A549 (cell line): ENCODE measurements around the gene FOXP1. TPM values are rescaled to one million over a fixed set of nuclear protein-coding genes. Genes with fewer than 3 reads are reported as not detected.

ENCODE experiments used
- ATAC-seq, 2 experiments: fragments of 200-7000 bp in 1 of 2; fragments of >200 bp in 1 of 2; cut with Nextera tagmentation in 1 of 2; cut with Tn5 transposase in 1 of 2; 3 replicates each; pipeline versions ENCODE4 v1.8.0 to v1.9.1; 2018 to 2020; ENCODE audit warnings: mild to moderate bottlenecking in 1 of 2, moderate library complexity in 1 of 2
- CTCF ChIA-PET: fragments of 300-600 bp; sonication (Branson Sonifier 250); formaldehyde crosslinking; extraction: SDS; loops from one replicate; lab custom pipeline; 2021; ENCODE audit warnings: antibody characterized with exemption, inconsistent platforms; lab: Yijun Ruan, JAX
- POLR2A ChIA-PET: fragments of 350-600 bp; formaldehyde crosslinking; extraction: SDS; loops from one replicate; lab custom pipeline; 2021; ENCODE audit warnings: antibody characterized with exemption, inconsistent platforms; lab: Yijun Ruan, JAX
- DNase-seq, 2 experiments: peaks; one replicate each; pipeline versions ENCODE4 v3.0.0 to v3.0.0-alpha.2; 2011 to 2016; ENCODE audit warnings: low read depth in 1 of 2, low spot score in 1 of 2
- FAIRE-seq: peaks from 2 replicates; lab custom pipeline; 2011; peaks lifted over from hg19 to GRCh38; lab: Jason Lieb, UNC
- H3K27ac ChIP-seq, 2 experiments: fragments of >200 bp; sonication (Bioruptor Twin); formaldehyde crosslinking; 3 replicates each; pipeline ENCODE4 v1.5.1; 2016 to 2017
- H3K4me1 ChIP-seq: fragments of >200 bp; sonication (Bioruptor Twin); formaldehyde crosslinking; 3 replicates; pipeline ENCODE4 v1.6.1; 2016
- H3K4me2 ChIP-seq: fragments of >200 bp; sonication (Bioruptor Twin); formaldehyde crosslinking; 3 replicates; pipeline ENCODE4 v1.6.1; 2016
- H3K4me3 ChIP-seq: fragments of >200 bp; sonication (Bioruptor Twin); formaldehyde crosslinking; 3 replicates; pipeline ENCODE4 v1.5.1; 2016
- H3K9me3 ChIP-seq: fragments of >200 bp; sonication (Bioruptor Twin); formaldehyde crosslinking; 3 replicates; pipeline ENCODE4 v1.6.1; 2016
- ATOH8 ChIP-seq: fragments of 250-450 bp; sonication (Bioruptor Pico); IDR thresholded peaks from 2 replicates; pipeline ENCODE4 v1.5.0; 2020; ENCODE audit warnings: low read depth, mild to moderate bottlenecking, moderate library complexity
- CEBPB ChIP-seq, 2 experiments: fragments of >200 bp in 1 of 2; sonication (Bioruptor Twin) in 1 of 2; formaldehyde crosslinking in 1 of 2; IDR thresholded peaks; 2 replicates each; pipeline ENCODE4 v1.6.1; 2012 to 2016
- CHD2 ChIP-seq: fragments of 150-350 bp; IDR thresholded peaks from 2 replicates; pipeline ENCODE4 v1.6.1; 2014; ENCODE audit warnings: low read length; ENCODE audit not compliant: partially characterized antibody
- EHMT2 ChIP-seq: fragments of 200-600 bp; sonication (generic); IDR thresholded peaks from 2 replicates; pipeline ENCODE4 v1.6.1; 2016; ENCODE audit warnings: antibody characterized with exemption, low read depth, mild to moderate bottlenecking, moderate library complexity
- ESRRA ChIP-seq: fragments of 150-350 bp; IDR thresholded peaks from 2 replicates; pipeline ENCODE4 v1.6.1; 2014; ENCODE audit warnings: mild to moderate bottlenecking, low read length, borderline replicate concordance
- FOSB ChIP-seq: fragments of 250-450 bp; sonication (Bioruptor Pico); IDR thresholded peaks from 2 replicates; pipeline ENCODE4 v1.5.0; 2020; ENCODE audit warnings: mild to moderate bottlenecking, moderate library complexity
- HDAC2 ChIP-seq: fragments of 200-600 bp; sonication (generic); IDR thresholded peaks from 2 replicates; pipeline ENCODE4 v1.6.1; 2016
- HOXA7 ChIP-seq: fragments of 250-450 bp; sonication (Bioruptor Pico); IDR thresholded peaks from 2 replicates; pipeline ENCODE4 v1.5.0; 2020; ENCODE audit warnings: mild to moderate bottlenecking, moderate library complexity
- HOXB13 ChIP-seq: fragments of 250-450 bp; sonication (Bioruptor Pico); IDR thresholded peaks from 2 replicates; pipeline ENCODE4 v1.5.0; 2020; ENCODE audit warnings: low read depth, mild to moderate bottlenecking, moderate library complexity
- KDM5A ChIP-seq: fragments of 200-600 bp; sonication (generic); IDR thresholded peaks from 2 replicates; pipeline ENCODE4 v1.6.1; 2016; ENCODE audit warnings: antibody characterized with exemption, mild to moderate bottlenecking
- MAFK ChIP-seq: fragments of 450-650 bp; IDR thresholded peaks from 2 replicates; pipeline ENCODE4 v1.6.1; 2014; ENCODE audit not compliant: partially characterized antibody
- MAZ ChIP-seq: fragments of 150-350 bp; IDR thresholded peaks from 2 replicates; pipeline ENCODE4 v1.6.1; 2014; ENCODE audit warnings: antibody characterized with exemption, low read depth, low read length, borderline replicate concordance
- MYC ChIP-seq: IDR thresholded peaks from 2 replicates; pipeline ENCODE4 v1.6.1; 2012; ENCODE audit warnings: mild to moderate bottlenecking, inconsistent platforms, low read length, improper control_type of control experiment, borderline replicate concordance
- NFE2L2 ChIP-seq: fragments of 150-350 bp; conservative IDR thresholded peaks from 2 replicates; pipeline ENCODE4 v1.6.1; 2014; ENCODE audit warnings: low read length
- NR3C1 ChIP-seq: fragments of >200 bp; sonication (Bioruptor Twin); formaldehyde crosslinking; IDR thresholded peaks from 3 replicates; pipeline ENCODE4 v1.6.1; 2017
- POLR2AphosphoS2 ChIP-seq: conservative IDR thresholded peaks from 2 replicates; pipeline ENCODE4 v1.6.1; 2012; ENCODE audit warnings: low read length, improper control_type of control experiment, inconsistent platforms
- RFX5 ChIP-seq: fragments of 450-650 bp; IDR thresholded peaks from 2 replicates; pipeline ENCODE4 v1.7.1; 2014; ENCODE audit warnings: antibody characterized with exemption, mild to moderate bottlenecking, moderate library complexity
- RNF2 ChIP-seq: fragments of 200-600 bp; sonication (generic); IDR thresholded peaks from 2 replicates; pipeline ENCODE4 v1.6.1; 2016; ENCODE audit warnings: low read depth, mild to moderate bottlenecking, antibody characterized with exemption, moderate library complexity, borderline replicate concordance
- SREBF2 ChIP-seq: fragments of 450-650 bp; IDR thresholded peaks from 2 replicates; pipeline ENCODE4 v1.6.1; 2014; ENCODE audit warnings: mild to moderate bottlenecking, moderate library complexity
- TFCP2L1 ChIP-seq: fragments of 250-450 bp; sonication (Bioruptor Pico); IDR thresholded peaks from 2 replicates; pipeline ENCODE4 v1.5.0; 2021; ENCODE audit warnings: mild to moderate bottlenecking
- TP53 ChIP-seq: fragments of 250-450 bp; sonication (Bioruptor Pico); IDR thresholded peaks from 2 replicates; pipeline ENCODE4 v1.5.0; 2021; ENCODE audit warnings: mild to moderate bottlenecking, moderate library complexity
- USF2 ChIP-seq: fragments of 450-650 bp; IDR thresholded peaks from 2 replicates; pipeline ENCODE4 v1.6.1; 2014; ENCODE audit warnings: antibody characterized with exemption
- ZNF302 ChIP-seq: fragments of 250-450 bp; sonication (Bioruptor Pico); IDR thresholded peaks from 2 replicates; pipeline ENCODE4 v1.9.0; 2021; ENCODE audit warnings: inconsistent platforms, mild to moderate bottlenecking, moderate library complexity
- WGBS: methylation state at CpG from one replicate; pipeline ENCODE4 v1.1.6; 2017; ENCODE audit errors: missing lambda C conversion rate; 5-methylcytosine and 5-hydroxymethylcytosine counted together
- polyA plus RNA-seq, 4 experiments: library from polyadenylated mRNA; depleted of rRNA in 3 of 4; stranded (reverse); fragments of >200 nt; fragmentation: RNase III in 1 of 4; extraction: RNeasy Plus Mini Kit Qiagen cat#74134 plus additional on column Dnase treatment in 1 of 4; gene quantifications; 2 replicates in 3 of 4; 3 replicates in 1 of 4; pipeline ENCODE4 v1.2.3, GENCODE V29; 2011 to 2017
- TF ChIP-seq, protein P1 (sequence below): IDR thresholded peaks from 2 replicates; pipeline ENCODE4 v1.6.1; 2012; ENCODE audit warnings: low read depth, borderline replicate concordance
- TF ChIP-seq, protein P2 (sequence below): fragments of >200 bp; sonication (Bioruptor Twin); formaldehyde crosslinking; IDR thresholded peaks from 2 replicates; pipeline ENCODE4 v1.6.1; 2016
- TF ChIP-seq, protein P3 (sequence below): fragments of 150-350 bp; IDR thresholded peaks from 2 replicates; pipeline ENCODE4 v1.6.1; 2014; ENCODE audit warnings: low read depth, mild to moderate bottlenecking, low read length

The FOXP1 gene
- polyA plus RNA-seq, 2 of the 4 experiments (the other 2 are of a cell fraction), result 12.8 to 13.9 TPM

DNA sequence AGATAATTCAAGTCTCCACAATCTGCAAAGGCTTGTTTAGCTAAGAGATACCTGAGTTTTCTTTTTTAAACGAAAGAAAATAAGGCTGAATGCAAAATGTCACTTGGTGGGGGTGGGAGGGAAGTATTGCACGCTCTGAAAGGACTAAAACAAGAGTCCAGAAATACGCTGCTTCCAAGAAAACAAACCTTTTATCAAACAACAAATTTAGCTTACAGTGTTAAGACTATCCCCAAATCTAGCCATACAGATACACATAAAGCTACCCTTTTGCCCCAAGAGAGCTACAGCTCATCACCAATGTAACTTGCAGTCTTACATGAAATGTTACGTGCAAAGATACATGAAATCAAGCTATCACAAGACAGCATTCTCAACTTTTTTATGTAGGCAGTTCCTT, 522.5 kb downstream of the FOXP1 start:
- no peak overlapping the region for H3K4me3 ChIP-seq
- POLR2A ChIA-PET, result no interaction called here

DNA sequence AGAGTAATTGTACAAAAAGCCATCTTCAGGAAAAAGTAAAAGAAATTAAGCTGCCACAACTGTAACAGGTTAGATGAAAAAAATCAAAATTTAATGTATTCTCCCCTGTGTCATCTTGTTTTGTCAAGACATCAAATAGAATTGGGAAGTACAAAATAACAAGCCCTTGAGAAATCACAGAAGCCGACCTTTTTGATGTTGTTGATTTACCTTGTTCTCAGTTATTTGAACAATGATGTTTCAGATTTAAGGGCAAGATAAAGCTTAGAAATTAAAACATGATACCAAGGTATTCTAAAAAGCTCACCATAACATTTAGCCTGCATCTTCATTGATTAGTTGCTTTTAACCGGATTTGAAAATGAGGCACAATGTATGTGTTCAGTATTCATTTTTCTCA, 523.0 kb downstream of the FOXP1 start:
- Histone ChIP-seq H3K4me2 (no peak overlapping the region), H3K4me1 (peaks cover 70% of the 10 kb centered on the region), H3K9me3 (no peaks in the 10 kb centered on the region), H3K27ac (peak overlapping the region in 1 of 2 experiments; percentile 10; a peak in 1 of 6 replicates), H3K4me3 (no peak overlapping the region)
- TF ChIP-seq HDAC2 (no peak), USF2 (no peak), TP53 (CRISPR knock-in tag) (no peak), EHMT2 (no peak), KDM5A (no peak), MAFK (no peak)
- ATAC-seq (no peak), DNase-seq (no peak), FAIRE-seq (no peak)
- ChIA-PET POLR2A (no interaction called here), CTCF (interaction anchor here (1.4 kb wide), 2 partner anchors 10 to 525 kb away, joined by 4 read pairs; no protein-coding TSS in a partner anchor)
- WGBS, result 72% methylated on average over 2 of the region's 2 CpGs

More for the DNA sequence above, 522.5 kb downstream of the FOXP1 start:
- Histone ChIP-seq H3K9me3 (no peaks in the 10 kb centered on the region), H3K4me2 (no peak overlapping the region), H3K27ac (peak overlapping the region in 1 of 2 experiments; percentile 10; a peak in 1 of 6 replicates), H3K4me1 (peaks cover 69% of the 10 kb centered on the region)
- CTCF ChIA-PET, result interaction anchor here (1.4 kb wide), 2 partner anchors 10 to 525 kb away, joined by 4 read pairs; no protein-coding TSS in a partner anchor
- no peak for FAIRE-seq
- ATAC-seq, result no peak
- no peak for DNase-seq
- TF ChIP-seq ESRRA, result no peak
- TF ChIP-seq CEBPB (IDR thresholded peaks at IDR 0.05), result no peak
- TF ChIP-seq, protein P1, sequence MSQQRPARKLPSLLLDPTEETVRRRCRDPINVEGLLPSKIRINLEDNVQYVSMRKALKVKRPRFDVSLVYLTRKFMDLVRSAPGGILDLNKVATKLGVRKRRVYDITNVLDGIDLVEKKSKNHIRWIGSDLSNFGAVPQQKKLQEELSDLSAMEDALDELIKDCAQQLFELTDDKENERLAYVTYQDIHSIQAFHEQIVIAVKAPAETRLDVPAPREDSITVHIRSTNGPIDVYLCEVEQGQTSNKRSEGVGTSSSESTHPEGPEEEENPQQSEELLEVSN, result no peak
- TF ChIP-seq, protein P2, sequence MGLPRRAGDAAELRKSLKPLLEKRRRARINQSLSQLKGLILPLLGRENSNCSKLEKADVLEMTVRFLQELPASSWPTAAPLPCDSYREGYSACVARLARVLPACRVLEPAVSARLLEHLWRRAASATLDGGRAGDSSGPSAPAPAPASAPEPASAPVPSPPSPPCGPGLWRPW, result no peak
- TF ChIP-seq FOSB (CRISPR knock-in tag), result no peak
- TF ChIP-seq HDAC2, result no peak
- no peak for TF ChIP-seq ATOH8 (CRISPR knock-in tag)
- TF ChIP-seq KDM5A, result no peak
- TF ChIP-seq, protein P3, sequence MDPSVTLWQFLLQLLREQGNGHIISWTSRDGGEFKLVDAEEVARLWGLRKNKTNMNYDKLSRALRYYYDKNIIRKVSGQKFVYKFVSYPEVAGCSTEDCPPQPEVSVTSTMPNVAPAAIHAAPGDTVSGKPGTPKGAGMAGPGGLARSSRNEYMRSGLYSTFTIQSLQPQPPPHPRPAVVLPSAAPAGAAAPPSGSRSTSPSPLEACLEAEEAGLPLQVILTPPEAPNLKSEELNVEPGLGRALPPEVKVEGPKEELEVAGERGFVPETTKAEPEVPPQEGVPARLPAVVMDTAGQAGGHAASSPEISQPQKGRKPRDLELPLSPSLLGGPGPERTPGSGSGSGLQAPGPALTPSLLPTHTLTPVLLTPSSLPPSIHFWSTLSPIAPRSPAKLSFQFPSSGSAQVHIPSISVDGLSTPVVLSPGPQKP, result no peak
- no peak for TF ChIP-seq POLR2AphosphoS2
- TF ChIP-seq SREBF2, result no peak
- no peak for TF ChIP-seq HOXB13 (CRISPR knock-in tag)
- TF ChIP-seq RNF2, result no peak
- WGBS, result 91% methylated on average over 4 of the region's 4 CpGs

- no peak overlapping the region for H3K4me3 ChIP-seq
Measured at GRCh38 chr3:71057526-71057894, 526.0 kb downstream of the FOXP1 start.

More at GRCh38 chr3:71057526-71057894, 526.0 kb downstream of the FOXP1 start:
- H3K4me1 ChIP-seq, result peaks cover 63% of the 10 kb centered on the region
- WGBS, result 26% methylated on average over 4 of the region's 4 CpGs
- FAIRE-seq, result no peak
- peak overlapping the region in 1 of 2 experiments; percentile 68; a peak in 3 of 6 replicates for H3K27ac ChIP-seq
- no peak for DNase-seq
- CTCF ChIA-PET, result interaction anchor here (1.2 to 2.2 kb wide), 3 partner anchors 12 to 592 kb away, joined by 3 to 10 read pairs (median 3); no protein-coding TSS in a partner anchor
- POLR2A ChIA-PET, result no interaction called here
- TF ChIP-seq NR3C1 (no peak), NFE2L2 (no peak), MAZ (no peak), CEBPB (IDR thresholded peaks at IDR 0.05) (no peak), HOXA7 (CRISPR knock-in tag) (no peak), ESRRA (no peak), HOXB13 (CRISPR knock-in tag) (no peak), MYC (no peak), EHMT2 (no peak), KDM5A (no peak), TFCP2L1 (no peak), RFX5 (no peak), USF2 (no peak), ZNF302 (CRISPR knock-in tag) (no peak), CHD2 (no peak)
- no peaks in the 10 kb centered on the region for H3K9me3 ChIP-seq
- peak in 1 of 2 experiments; percentile 44; a peak in 1 of 6 replicates for ATAC-seq
- peak overlapping the region; percentile 65 for H3K4me2 ChIP-seq
